K562 (cell line): Measurements from ENCODE around the gene SURF6. TPM values are rescaled to one million over a fixed set of nuclear protein-coding genes. Genes with fewer than 3 reads are reported as not detected.

Experiments
- CREB1 ChIP-seq, 2 experiments: sonication (generic) in 1 of 2; formaldehyde crosslinking in 1 of 2; IDR thresholded peaks; 2 replicates each; pipeline versions ENCODE4 v1.6.1 to v1.8.0; 2012 to 2022; ENCODE audit warnings: inconsistent platforms in 1 of 2, mild to moderate bottlenecking in 1 of 2, missing genetic modification reagents in 1 of 2, moderate library complexity in 1 of 2
- CXXC5 ChIP-seq: fragments of 250-450 bp; sonication (Bioruptor Pico); IDR thresholded peaks from 2 replicates; pipeline ENCODE4 v1.8.0; 2022; ENCODE audit warnings: inconsistent platforms, mild to moderate bottlenecking, moderate library complexity
- EGR1 ChIP-seq: fragments of 450-650 bp; conservative IDR thresholded peaks from 2 replicates; pipeline ENCODE4 v1.6.1; 2017; ENCODE audit warnings: mild to moderate bottlenecking
- JUND ChIP-seq, 2 experiments: IDR thresholded peaks; 2 replicates in 1 of 2; 3 replicates in 1 of 2; pipeline ENCODE4 v1.6.1; 2011; ENCODE audit warnings: borderline replicate concordance in 2 of 2, low read depth in 2 of 2, low read length in 2 of 2, improper control_type of control experiment in 1 of 2, missing biosample characterization in 1 of 2, missing genetic modification characterization in 1 of 2, missing genetic modification reagents in 1 of 2
- KAT7 ChIP-seq: sonication (generic); formaldehyde crosslinking; IDR thresholded peaks from 2 replicates; pipeline ENCODE4 v1.8.0; 2022; ENCODE audit warnings: missing genetic modification reagents, mild to moderate bottlenecking, borderline replicate concordance
- LEF1 ChIP-seq: fragments of 450-650 bp; IDR thresholded peaks from 2 replicates; pipeline ENCODE4 v1.6.1; 2016; ENCODE audit warnings: mild to moderate bottlenecking
- NUFIP1 ChIP-seq: fragments of 450-650 bp; IDR thresholded peaks from 2 replicates; pipeline ENCODE4 v1.6.1; 2018; ENCODE audit not compliant: partially characterized antibody
- PCBP1 ChIP-seq: fragments of 200-400 bp; formaldehyde crosslinking; IDR thresholded peaks from 2 replicates; pipeline ENCODE4 v1.6.1; 2018; ENCODE audit warnings: mild to moderate bottlenecking, low read depth, low read length; ENCODE audit not compliant: poor library complexity, severe bottlenecking
- POLR2B ChIP-seq: fragments of 450-650 bp; IDR thresholded peaks from 2 replicates; pipeline ENCODE4 v1.6.1; 2018; ENCODE audit warnings: low read depth; ENCODE audit not compliant: partially characterized antibody
- RFX1 ChIP-seq: fragments of 450-650 bp; IDR thresholded peaks from 2 replicates; pipeline ENCODE4 v1.6.1; 2016; ENCODE audit warnings: mild to moderate bottlenecking, moderate library complexity
- STAG1 ChIP-seq: sonication (generic); formaldehyde crosslinking; IDR thresholded peaks from 2 replicates; pipeline ENCODE4 v1.5.0; 2020; ENCODE audit warnings: missing genetic modification reagents, borderline replicate concordance
- TGIF2 ChIP-seq: sonication (generic); formaldehyde crosslinking; IDR thresholded peaks from 2 replicates; pipeline ENCODE4 v1.8.1; 2022; ENCODE audit warnings: mild to moderate bottlenecking, missing genetic modification reagents, moderate library complexity
- ZNF263 ChIP-seq: sonication (generic); formaldehyde crosslinking; IDR thresholded peaks from 2 replicates; pipeline ENCODE4 v1.8.0; 2022; ENCODE audit warnings: mild to moderate bottlenecking, missing genetic modification reagents, borderline replicate concordance
- polyA plus RNA-seq, 8 experiments: library from polyadenylated mRNA; depleted of rRNA in 4 of 8; stranded (reverse) in 5 of 8; unstranded in 3 of 8; fragments of >200 nt; fragmentation: Nextera tagmentation in 2 of 8; fragmentation: Illumina TruSeq in 1 of 8; extraction: Ambion mirVana in 2 of 8; extraction: Trizol in 1 of 8; gene quantifications; 2 replicates each; pipeline versions ENCODE4 v1.2.1 to v1.2.3, GENCODE V29; 2011 to 2014; ENCODE audit warnings: inconsistent platforms in 1 of 8, missing spikeins in 1 of 8
- total RNA-seq, 7 experiments: library from RNA; depleted of rRNA in 6 of 7; stranded (reverse); fragments of >200 nt in 6 of 7; fragmentation: Illumina TruSeq in 2 of 7; extraction: Trizol in 2 of 7; gene quantifications; 2 replicates each; pipeline versions ENCODE4 v1.2.1 to v1.2.3, GENCODE V29; 2011 to 2021; ENCODE audit warnings: low replicate concordance in 1 of 7
- TF ChIP-seq, protein P1 (sequence below): sonication (generic); formaldehyde crosslinking; IDR thresholded peaks from 2 replicates; pipeline ENCODE4 v1.8.0; 2022; ENCODE audit warnings: missing genetic modification reagents, mild to moderate bottlenecking, borderline replicate concordance
- TF ChIP-seq, protein P2 (sequence below), 2 experiments: fragments of 450-650 bp; conservative IDR thresholded peaks; 2 replicates each; pipeline ENCODE4 v1.6.1; 2017; ENCODE audit warnings: mild to moderate bottlenecking in 2 of 2, moderate library complexity in 2 of 2

Gene SURF6
- total and polyA plus RNA-seq, 9 of the 15 experiments (the other 6 are each of a cell fraction or from before 2014, with no cell fraction given), result 1.4 to 68.3 (median 14.7) TPM

DNA sequence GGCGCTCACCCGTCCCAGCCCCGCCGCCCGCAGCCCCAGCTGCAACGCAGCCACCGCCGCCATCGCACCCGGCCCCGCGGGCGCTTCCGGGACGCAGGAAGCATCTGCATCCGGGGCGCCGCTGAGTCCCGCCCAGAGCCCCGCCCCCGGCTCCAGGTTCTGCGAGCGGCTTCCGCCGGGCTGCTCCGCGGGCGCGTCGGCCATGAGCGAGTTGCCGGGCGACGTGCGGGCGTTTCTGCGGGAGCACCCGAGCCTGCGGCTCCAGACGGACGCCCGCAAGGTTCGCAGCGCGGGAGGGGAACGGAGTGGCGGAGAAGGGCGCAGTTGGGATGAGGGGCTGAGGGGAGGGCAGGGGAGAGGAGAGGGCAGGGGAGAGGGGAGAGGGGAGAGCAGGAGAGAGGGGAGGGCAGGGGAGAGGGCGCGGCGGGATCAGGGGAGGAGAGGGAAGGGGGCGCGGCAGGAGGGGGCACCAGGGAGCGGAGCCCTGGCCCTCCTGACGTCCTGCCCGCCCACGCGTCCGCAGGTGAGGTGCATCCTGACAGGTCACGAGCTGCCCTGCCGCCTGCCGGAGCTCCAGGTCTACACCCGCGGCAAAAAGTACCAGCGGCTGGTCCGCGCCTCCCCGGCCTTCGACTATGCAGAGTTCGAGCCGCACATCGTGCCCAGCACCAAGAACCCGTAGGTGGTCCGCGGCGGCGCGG lies 20.6 kb upstream of the SURF6 start, which contains the start of the genes SURF1 and SURF2 (continued):
- peak; percentile 33; the same call in 1 of the 2 replicates for TF ChIP-seq JUND (IDR thresholded peaks at IDR 0.05; ENCODE audit: borderline replicate concordance, low read depth, low read length)
- no peak for TF ChIP-seq JUND (tag; IDR thresholded peaks at IDR 0.05; ENCODE audit: borderline replicate concordance, low read depth, low read length)
- TF ChIP-seq, protein P1, sequence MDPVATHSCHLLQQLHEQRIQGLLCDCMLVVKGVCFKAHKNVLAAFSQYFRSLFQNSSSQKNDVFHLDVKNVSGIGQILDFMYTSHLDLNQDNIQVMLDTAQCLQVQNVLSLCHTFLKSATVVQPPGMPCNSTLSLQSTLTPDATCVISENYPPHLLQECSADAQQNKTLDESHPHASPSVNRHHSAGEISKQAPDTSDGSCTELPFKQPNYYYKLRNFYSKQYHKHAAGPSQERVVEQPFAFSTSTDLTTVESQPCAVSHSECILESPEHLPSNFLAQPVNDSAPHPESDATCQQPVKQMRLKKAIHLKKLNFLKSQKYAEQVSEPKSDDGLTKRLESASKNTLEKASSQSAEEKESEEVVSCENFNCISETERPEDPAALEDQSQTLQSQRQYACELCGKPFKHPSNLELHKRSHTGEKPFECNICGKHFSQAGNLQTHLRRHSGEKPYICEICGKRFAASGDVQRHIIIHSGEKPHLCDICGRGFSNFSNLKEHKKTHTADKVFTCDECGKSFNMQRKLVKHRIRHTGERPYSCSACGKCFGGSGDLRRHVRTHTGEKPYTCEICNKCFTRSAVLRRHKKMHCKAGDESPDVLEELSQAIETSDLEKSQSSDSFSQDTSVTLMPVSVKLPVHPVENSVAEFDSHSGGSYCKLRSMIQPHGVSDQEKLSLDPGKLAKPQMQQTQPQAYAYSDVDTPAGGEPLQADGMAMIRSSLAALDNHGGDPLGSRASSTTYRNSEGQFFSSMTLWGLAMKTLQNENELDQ (CRISPR knock-in tag), result no peak
- TF ChIP-seq KAT7, result 0 out of 2 replicates have a peak, but pooled peaks have one; percentile 28
- peak; percentile 94 for TF ChIP-seq EGR1
- TF ChIP-seq LEF1, result no peak
- peak; percentile 66 for TF ChIP-seq POLR2B
- peak; percentile 71 for TF ChIP-seq CXXC5
- no peak for TF ChIP-seq NUFIP1
- TF ChIP-seq CREB1 (IDR thresholded peaks at IDR 0.05), result peak; percentile 77
- TF ChIP-seq CREB1 (CRISPR knock-in tag; IDR thresholded peaks at IDR 0.05), result peak; percentile 76
- peak; percentile 31; the same call in 1 of the 2 replicates for TF ChIP-seq STAG1 (CRISPR knock-in tag)
- TF ChIP-seq, protein P2, sequence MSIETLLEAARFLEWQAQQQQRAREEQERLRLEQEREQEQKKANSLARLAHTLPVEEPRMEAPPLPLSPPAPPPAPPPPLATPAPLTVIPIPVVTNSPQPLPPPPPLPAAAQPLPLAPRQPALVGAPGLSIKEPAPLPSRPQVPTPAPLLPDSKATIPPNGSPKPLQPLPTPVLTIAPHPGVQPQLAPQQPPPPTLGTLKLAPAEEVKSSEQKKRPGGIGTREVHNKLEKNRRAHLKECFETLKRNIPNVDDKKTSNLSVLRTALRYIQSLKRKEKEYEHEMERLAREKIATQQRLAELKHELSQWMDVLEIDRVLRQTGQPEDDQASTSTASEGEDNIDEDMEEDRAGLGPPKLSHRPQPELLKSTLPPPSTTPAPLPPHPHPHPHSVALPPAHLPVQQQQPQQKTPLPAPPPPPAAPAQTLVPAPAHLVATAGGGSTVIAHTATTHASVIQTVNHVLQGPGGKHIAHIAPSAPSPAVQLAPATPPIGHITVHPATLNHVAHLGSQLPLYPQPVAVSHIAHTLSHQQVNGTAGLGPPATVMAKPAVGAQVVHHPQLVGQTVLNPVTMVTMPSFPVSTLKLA (conservative IDR thresholded peaks at IDR 0.05), result peak; percentile 70 to 84
- peak; percentile 44 for TF ChIP-seq ZNF263 (CRISPR knock-in tag)
- TF ChIP-seq PCBP1, result peak; percentile 98
- TF ChIP-seq TGIF2 (CRISPR knock-in tag), result 0 out of 2 replicates have a peak, but pooled peaks have one; percentile 56
- peak; percentile 75 for TF ChIP-seq RFX1
